ENCODE results near the gene CEP70.
"Not testable (repeated sequence)": the region's sequence is repeated elsewhere in the genome, so short reads cannot be mapped to it uniquely, and the experiment has no call there.

CEP70 gene

GRCh38 chr3:138625707-138626365 is 31.8 kb upstream of the CEP70 start:
- in situ Hi-C loops (cut with HindIII; ENCODE audit: low sequenced_read_pairs), result no loop called here
- no peak for TF ChIP-seq CTCF (IDR thresholded peaks at IDR 0.05; ENCODE audit: low read depth, low read length, missing control alignments)
- H3K4me3 ChIP-seq (ENCODE audit: low read depth, low read length), result no peak overlapping the region
- DNase-seq (ENCODE audit: low read depth), result no peak

GRCh38 chr3:138624518-138624917 is 30.5 kb upstream of the CEP70 start:
- TF ChIP-seq CTCF (IDR thresholded peaks at IDR 0.05; ENCODE audit: low read depth, low read length, missing control alignments), result no peak
- in situ Hi-C loops (cut with HindIII; ENCODE audit: low sequenced_read_pairs), result no loop called here
- no peak for DNase-seq (ENCODE audit: low read depth)
- no peak overlapping the region for H3K4me3 ChIP-seq (ENCODE audit: low read depth, low read length)

GRCh38 chr3:138620431-138620830 is 26.4 kb upstream of the CEP70 start:
- no peak for DNase-seq (ENCODE audit: low read depth)
- H3K4me3 ChIP-seq (ENCODE audit: low read depth, low read length), result no peak overlapping the region
- in situ Hi-C loops (cut with HindIII; ENCODE audit: low sequenced_read_pairs), result no loop called here
- TF ChIP-seq CTCF (IDR thresholded peaks at IDR 0.05; ENCODE audit: low read depth, low read length, missing control alignments), result no peak

GRCh38 chr3:138615462-138615861 is 21.4 kb upstream of the CEP70 start:
- TF ChIP-seq CTCF (IDR thresholded peaks at IDR 0.05; ENCODE audit: low read depth, low read length, missing control alignments), result no peak
- DNase-seq (ENCODE audit: low read depth), result no peak
- in situ Hi-C loops (cut with HindIII; ENCODE audit: low sequenced_read_pairs), result no loop called here
- H3K4me3 ChIP-seq (ENCODE audit: low read depth, low read length), result no peak overlapping the region

GRCh38 chr3:138609898-138610266 is 15.8 kb upstream of the CEP70 start:
- TF ChIP-seq CTCF (IDR thresholded peaks at IDR 0.05; ENCODE audit: low read depth, low read length, missing control alignments), result no peak
- H3K4me3 ChIP-seq (ENCODE audit: low read depth, low read length), result peak overlapping the region; percentile 50
- in situ Hi-C loops (cut with HindIII; ENCODE audit: low sequenced_read_pairs), result no loop called here
- no peak for DNase-seq (ENCODE audit: low read depth)

- peak within 1 kb of the TSS; percentile 50 for H3K4me3 ChIP-seq (ENCODE audit: low read depth, low read length)
- TF ChIP-seq CTCF (IDR thresholded peaks at IDR 0.05; ENCODE audit: low read depth, low read length, missing control alignments), result no peak
- DNase-seq (ENCODE audit: low read depth), result peak; percentile 9
- in situ Hi-C loops (cut with HindIII; ENCODE audit: low sequenced_read_pairs), result no loop called here
Measured at GRCh38 chr3:138608322-138609135, 14.5 kb upstream of the CEP70 start, which contains the start of gene FAIM. Gene FAIM, plus strand, starts transcription at chr3:138608771. Its CDS starts 10,956 bp downstream, at chr3:138619727.

- in situ Hi-C loops (cut with HindIII; ENCODE audit: low sequenced_read_pairs); DNase-seq (ENCODE audit: low read depth); H3K4me3 ChIP-seq (ENCODE audit: low read depth, low read length): not testable (repeated sequence)
Measured at GRCh38 chr3:138604106-138604595, 10.1 kb upstream of the CEP70 start.

- in situ Hi-C loops (cut with HindIII; ENCODE audit: low sequenced_read_pairs); H3K4me3 ChIP-seq (ENCODE audit: low read depth, low read length); DNase-seq (ENCODE audit: low read depth): not testable (repeated sequence)
Measured at GRCh38 chr3:138601661-138602060, 7.6 kb upstream of the CEP70 start.
